HG03025 (cell line): ENCODE measurements around the gene APBA2.

Experiments used
- ATAC-seq: cut with Tn5 transposase; IDR thresholded peaks from one replicate; pipeline ENCODE4 v1.9.1; 2021; ENCODE audit warnings: mild to moderate bottlenecking, moderate library complexity; ENCODE audit not compliant: unreplicated experiment, low FRiP score

Gene APBA2

DNA sequence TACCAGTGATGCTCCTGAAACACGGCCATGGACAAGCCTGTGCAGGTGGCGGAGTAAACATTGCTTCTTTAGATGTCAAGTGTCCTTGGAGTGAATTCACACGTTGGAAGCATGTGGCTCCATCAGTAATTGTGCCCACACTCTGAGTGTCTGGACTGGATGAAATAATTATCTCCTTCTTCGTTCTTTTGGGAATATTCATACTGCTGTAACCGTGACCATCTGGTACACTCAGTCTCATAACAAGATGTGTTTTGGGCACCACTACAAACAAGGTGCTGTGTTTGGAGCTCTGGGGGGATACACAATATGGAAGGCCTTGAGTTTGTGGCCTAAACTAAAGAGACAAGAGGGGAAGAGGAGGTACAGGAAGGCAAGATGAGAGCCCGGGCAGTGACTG is 165.6 kb downstream of the APBA2 start:
- no peak for ATAC-seq

GRCh38 chr15:29053006-29053405 is 167.2 kb downstream of the APBA2 start:
- ATAC-seq = no peak

- no peak for ATAC-seq
Observed at GRCh38 chr15:29053661-29054131, 167.9 kb downstream of the APBA2 start.

DNA sequence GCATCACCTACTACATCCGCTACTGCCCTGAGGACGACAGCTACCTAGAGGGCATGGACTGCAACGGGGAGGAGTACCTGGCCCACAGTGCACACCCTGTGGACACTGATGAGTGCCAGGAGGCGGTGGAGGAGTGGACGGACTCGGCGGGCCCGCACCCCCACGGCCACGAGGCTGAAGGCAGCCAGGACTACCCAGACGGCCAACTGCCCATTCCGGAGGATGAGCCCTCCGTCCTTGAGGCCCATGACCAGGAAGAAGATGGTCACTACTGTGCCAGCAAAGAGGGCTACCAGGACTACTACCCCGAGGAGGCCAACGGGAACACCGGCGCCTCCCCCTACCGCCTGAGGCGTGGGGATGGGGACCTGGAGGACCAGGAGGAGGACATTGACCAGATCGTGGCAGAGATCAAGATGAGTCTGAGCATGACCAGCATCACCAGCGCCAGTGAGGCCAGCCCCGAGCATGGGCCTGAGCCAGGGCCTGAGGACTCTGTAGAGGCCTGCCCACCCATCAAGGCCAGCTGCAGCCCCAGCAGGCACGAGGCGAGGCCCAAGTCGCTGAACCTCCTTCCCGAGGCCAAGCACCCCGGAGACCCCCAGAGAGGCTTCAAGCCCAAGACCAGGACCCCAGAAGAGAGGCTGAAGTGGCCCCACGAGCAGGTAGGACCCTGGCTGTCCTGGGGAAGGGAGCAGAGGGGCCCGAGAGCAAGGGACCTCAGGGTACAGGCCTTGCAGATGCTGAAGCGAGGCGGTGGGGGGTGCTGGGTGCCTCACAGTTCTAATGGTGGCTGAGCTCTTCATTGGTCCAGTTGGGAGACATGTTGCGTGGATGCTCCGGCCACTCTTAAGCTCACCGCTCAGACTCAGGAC is 168.6 kb downstream of the APBA2 start:
- no peak for ATAC-seq

GRCh38 chr15:29055876-29056275 is 170.1 kb downstream of the APBA2 start:
- no peak for ATAC-seq

- no peak for ATAC-seq
Observed at GRCh38 chr15:29056839-29057450, 171.2 kb downstream of the APBA2 start.

- no peak for ATAC-seq
Observed at GRCh38 chr15:29057856-29058255, 172.1 kb downstream of the APBA2 start.

DNA sequence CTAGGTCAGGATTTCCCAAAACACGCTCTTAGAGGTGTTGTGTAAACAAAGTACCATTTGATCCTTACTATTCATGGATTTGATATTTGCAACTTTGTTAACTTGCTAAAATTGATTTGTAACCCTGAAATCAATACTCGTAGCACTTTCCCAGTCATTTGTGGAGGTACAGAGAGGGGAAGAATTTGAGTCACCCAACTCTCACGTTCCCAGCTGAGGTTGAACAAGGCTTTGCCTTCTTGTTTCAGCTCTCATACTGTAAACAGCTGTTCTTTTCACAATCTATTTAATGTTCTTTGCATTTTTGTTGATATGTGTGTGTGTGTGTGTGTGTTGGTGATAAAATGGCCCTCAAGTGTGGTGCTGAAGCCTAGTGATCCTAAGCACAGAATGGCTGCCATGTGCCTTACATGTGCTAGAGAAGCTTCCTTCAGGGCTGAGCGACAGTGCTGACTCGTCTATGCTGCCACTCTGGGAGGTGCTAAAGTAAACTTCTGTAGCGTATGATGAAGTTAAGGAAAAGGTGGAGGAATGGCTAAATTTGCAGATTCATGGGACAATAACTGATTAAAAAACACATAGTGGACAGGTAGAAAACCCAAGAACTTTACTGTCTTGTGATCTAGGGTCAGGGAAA is 173.2 kb downstream of the APBA2 start:
- ATAC-seq = no peak

DNA sequence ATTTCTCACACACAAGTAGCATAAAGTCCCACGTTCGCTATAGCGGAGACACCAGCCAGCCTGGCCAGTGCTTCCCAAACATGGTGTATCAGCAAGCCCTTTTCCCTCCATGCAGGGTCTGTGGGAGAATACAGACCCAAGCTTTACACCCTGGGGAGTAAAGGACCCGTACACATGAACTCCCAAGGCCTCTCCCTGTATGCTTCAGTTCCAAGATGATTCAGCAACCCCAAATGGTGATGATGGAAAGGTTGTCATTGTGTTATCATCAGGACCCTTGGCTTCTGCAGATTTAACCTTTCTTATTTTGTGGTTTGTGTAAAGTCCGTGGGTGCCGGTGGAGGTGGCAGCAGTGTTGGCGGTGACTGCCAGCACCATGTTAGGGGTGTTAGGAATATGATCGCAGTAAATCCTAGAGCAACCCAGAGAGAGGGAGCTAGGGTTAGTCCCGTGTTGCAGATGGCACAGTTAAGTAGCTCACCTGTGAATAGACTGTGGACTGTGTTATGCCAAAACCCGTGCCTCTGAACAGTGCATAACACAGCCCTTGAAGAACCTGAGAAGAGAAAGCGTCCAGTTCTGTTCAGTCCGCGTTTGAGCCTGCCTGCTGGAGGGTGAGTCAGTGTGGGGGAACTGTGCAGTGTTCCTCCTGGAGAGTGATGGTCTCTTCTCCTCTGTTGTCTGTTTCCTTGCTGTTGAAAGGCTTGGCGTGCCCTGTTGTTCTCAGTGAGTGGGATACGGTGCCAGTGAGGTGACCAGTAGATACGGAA is 174.3 kb downstream of the APBA2 start:
- ATAC-seq = no peak

- ATAC-seq = no peak
Observed at GRCh38 chr15:29061746-29062145, 176.0 kb downstream of the APBA2 start.

DNA sequence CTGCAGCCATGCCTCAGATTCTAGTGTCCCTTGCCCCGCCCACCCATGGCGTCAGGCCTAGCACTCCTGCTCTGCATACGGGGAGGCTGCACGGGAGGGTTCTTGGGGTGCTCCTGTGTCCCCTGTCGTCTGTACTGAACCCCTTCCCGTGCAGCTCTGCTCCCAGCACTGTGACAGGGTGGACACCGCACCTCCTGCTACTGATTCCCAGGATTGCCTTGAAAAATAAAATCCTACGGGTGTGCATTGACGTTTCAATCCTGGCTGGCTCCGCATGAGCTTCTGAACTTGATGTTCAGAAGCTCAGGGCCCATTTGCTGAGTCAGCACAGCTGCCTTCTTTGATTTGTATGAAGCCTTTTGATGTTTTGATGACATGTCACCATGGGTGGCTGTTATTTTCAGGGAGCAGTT is 176.4 kb downstream of the APBA2 start:
- no peak for ATAC-seq

- no peak for ATAC-seq
Observed at GRCh38 chr15:29062626-29063025, 176.9 kb downstream of the APBA2 start.

- no peak for ATAC-seq
Observed at GRCh38 chr15:29063646-29064045, 177.9 kb downstream of the APBA2 start.

GRCh38 chr15:29064290-29064689 is 178.5 kb downstream of the APBA2 start:
- no peak for ATAC-seq

DNA sequence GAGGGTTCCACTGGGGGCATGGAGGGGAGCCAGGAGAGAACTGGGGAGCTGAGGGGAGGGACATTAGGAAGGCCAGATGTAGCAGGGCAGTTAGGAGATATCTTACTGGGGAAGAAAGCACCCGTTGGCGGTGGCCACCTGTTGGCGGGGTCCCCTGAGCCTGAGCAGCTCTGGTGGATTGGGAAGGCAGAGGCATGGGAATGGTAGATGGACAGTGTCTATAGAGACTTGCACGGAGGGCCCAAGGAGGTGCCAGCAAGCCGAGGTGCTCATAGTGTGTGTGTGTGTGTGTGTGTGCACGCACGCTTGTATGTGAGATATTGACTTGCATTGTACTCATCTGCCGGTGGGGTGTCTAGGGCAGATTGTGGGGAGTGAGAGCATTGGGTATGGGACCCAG is 179.0 kb downstream of the APBA2 start:
- ATAC-seq = no peak

DNA sequence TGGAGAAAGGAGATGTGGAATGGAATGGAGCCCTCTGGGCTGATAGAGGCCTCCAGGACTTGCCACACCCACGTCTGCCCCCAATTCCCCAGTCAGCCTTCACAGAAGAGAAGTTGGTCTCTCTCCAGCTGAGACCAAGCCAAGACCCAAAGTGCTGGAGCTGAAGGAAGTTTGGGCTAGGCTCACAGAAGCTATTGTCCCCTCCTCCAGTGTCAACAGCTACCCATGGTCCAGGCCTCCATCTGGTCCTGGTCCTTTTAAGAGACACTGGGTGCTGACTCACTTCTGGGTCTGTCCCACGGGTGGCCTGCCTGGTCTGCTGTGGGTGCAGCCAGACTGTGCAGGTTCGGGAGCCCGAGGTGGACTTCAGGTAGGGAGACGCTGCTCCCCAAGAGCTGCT is 179.8 kb downstream of the APBA2 start:
- ATAC-seq = no peak

GRCh38 chr15:29066310-29066709 is 180.5 kb downstream of the APBA2 start:
- ATAC-seq = no peak

DNA sequence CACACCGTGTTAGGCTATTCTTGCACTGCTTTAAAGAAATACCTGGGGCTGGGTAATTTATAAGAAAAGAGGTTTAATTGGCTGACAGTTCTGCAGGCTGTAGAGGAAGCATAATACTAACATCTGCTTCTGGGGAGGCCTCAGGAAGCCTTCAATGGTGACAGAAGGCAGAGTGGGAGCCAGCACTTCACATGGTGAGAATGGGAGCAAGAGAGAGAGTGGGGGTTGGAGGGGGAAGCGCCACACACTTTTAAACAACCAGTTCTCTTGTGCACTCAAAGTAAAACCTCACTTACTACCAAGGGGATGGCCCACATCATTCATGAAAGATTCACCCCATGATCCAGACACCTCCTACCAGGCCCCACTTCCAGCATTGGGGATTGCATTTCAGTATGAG is 181.1 kb downstream of the APBA2 start:
- ATAC-seq = no peak

DNA sequence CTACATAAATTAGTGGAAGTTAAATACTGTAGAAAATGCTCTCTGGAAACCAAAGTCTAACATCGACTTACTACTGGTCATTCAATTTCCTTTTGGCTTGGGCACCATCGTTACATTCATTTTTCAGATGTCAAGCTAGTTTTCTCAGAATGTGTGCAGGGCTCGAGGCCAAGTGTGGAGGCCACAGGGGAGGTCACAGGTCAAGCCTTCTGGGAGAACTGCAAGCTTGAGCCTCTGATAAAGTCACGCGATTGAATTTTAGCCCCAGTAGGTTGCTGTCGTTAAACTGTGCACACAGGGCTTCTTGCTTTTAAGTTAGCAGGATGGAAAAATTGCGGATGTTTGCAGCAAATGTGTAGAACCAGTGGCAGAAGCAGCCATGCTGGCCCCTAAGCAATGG is 182.2 kb downstream of the APBA2 start:
- ATAC-seq = no peak

DNA sequence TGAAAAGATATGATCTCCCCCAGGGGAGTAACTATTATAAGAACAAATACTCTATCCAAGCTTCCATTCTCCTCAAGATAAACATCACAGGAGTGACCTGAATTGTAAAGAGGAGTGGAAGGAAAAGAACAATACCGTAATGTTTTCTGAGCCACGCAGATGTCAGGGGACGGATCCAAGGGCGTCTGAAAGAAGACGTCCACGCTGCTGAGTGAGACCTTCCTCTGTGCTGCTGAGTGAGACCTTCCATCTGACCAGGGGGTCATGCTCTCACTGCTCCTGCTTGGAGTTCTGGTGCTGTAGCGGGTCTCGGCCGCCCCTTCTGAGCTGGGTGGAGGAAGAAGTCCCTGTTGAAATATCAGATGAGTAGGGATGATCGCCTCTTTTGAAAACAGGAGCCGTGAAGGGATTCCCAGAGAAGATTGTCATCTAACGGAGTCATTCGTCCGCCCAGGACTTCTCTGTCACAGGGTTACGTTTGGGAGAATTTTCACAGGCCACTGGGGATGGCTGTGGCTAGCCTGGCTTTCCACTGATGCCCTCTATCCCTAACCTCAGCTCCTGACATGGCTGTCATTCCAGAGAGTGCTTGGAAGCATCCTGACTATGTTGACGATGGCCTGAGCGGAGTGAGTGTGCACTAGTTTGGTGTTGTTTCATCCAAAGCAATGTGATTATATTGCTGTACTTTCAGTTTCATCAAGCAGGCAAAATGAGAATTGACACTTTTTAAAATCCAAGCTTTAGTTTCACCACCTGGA is 184.9 kb downstream of the APBA2 start:
- no peak for ATAC-seq
